ENCODE data around the gene ACTG2. TPM values are rescaled to one million over a fixed set of nuclear protein-coding genes. Genes with fewer than 3 reads are reported as not detected.

The ACTG2 gene
- polyA plus RNA-seq, 2 donors, result 343 to 660 TPM

DNA sequence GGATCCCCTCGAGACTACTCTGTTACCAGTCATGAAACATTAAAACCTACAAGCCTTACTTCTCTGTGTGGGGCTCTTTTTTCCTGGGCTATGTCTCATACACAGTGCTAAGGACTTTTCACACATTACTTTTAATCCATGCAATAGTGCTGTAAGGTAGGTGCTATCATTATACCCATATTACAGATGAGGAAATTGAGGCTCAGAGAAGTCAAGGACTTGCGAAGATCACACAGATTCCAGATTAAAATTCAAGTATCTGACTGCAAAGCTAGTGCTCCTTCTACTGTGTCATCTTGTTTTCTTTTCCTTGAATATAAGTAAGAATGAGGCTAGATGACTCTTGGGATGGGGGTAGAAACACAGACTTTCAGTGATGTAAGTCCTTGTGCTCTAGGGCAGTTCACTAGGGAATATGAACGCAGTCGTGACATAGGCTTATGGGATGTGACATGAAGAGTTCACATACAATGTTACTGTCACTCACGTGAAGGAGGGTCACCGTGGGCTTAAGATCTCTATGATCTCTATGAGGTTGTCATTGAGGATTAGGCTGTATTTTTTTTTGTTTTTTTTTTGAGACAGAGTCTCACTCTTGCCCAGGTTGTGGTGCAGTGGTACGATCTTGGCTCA, 26.9 kb downstream of the ACTG2 start:
- Histone ChIP-seq H3K36me3 (ENCODE audit: control insufficient read depth in 2 of 2, insufficient read depth in 2 of 2, low read length in 1 of 2) (peaks cover 3% of the 10 kb centered on the region in 2 donors), H3K27me3 (ENCODE audit: control insufficient read depth in 1 of 2, insufficient read depth in 2 of 2, low read length in 2 of 2) (no peaks in the 10 kb centered on the region), H3K4me1 (ENCODE audit: control insufficient read depth in 2 of 2, insufficient read depth in 2 of 2, low read length in 1 of 2) (no peaks in the 10 kb centered on the region), H3K9me3 (ENCODE audit: control insufficient read depth in 2 of 2, insufficient read depth in 1 of 2, low read depth in 1 of 2, low read length in 1 of 2) (no peaks in the 10 kb centered on the region), H3K27ac (ENCODE audit: low read depth in 2 of 2, low read length in 1 of 2) (no peak overlapping the region), H3K4me3 (ENCODE audit: low read depth in 1 of 2, low read length in 2 of 2) (no peak overlapping the region)
- WGBS, 2 donors, result 81 to 83% methylated on average over 7 of the region's 7 CpGs

DNA sequence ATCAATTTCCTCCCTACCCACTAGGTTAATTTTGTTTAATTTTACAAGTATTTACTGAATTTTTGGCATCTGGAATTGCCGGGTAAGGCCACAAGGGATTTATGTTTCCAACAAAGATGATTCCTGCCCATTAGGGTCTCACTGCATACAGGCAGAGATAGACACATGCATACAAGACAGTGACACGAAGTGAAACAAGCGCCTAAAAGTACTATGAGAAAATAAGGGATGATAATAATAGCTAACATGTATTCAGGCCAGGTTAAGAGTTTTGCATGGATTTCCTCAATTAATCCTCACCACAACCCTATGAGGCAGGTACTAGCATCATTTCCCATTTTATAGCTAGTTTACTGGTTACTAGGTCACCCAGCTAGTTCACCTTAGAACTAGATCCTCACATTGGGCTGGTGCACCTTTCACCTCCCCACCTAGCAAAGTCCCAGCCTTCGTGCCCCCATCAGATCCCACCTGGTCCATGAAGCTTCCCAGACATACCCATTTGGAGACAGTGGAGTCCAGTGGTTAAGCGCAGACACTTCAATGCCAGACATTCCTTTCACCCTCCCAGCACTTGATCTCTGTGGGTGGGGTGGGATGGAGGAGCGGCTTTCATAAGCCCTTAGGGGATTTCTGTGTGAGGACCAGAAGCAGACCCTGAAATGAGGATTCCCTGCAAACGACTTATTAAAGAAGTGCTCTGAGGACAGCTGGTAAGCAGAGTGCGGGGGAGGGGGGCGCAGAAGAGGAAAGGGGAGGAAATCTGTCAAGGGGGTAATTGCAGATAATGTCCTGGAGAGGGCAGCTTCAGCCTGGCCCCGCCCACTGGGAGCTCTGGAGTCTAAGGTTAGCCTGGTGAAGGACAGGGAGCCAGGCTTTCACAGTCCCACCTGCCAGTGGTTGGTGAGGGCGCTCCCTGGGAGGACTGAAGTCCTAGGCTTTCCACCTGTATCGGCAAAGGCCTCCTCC, 28.1 kb downstream of the ACTG2 start:
- Histone ChIP-seq H3K9me3 (ENCODE audit: control insufficient read depth in 2 of 2, insufficient read depth in 1 of 2, low read depth in 1 of 2, low read length in 1 of 2) (no peaks in the 10 kb centered on the region), H3K4me3 (ENCODE audit: low read depth in 1 of 2, low read length in 2 of 2) (no peak overlapping the region), H3K36me3 (ENCODE audit: control insufficient read depth in 2 of 2, insufficient read depth in 2 of 2, low read length in 1 of 2) (peaks cover 3% of the 10 kb centered on the region in 2 donors), H3K27ac (ENCODE audit: low read depth in 2 of 2, low read length in 1 of 2) (no peak overlapping the region), H3K4me1 (ENCODE audit: control insufficient read depth in 2 of 2, insufficient read depth in 2 of 2, low read length in 1 of 2) (no peaks in the 10 kb centered on the region), H3K27me3 (ENCODE audit: control insufficient read depth in 1 of 2, insufficient read depth in 2 of 2, low read length in 2 of 2) (no peaks in the 10 kb centered on the region)
- 53 to 63% methylated on average over 12 of the region's 12 CpGs for WGBS, 2 donors

- Histone ChIP-seq H3K4me1 (ENCODE audit: control insufficient read depth in 2 of 2, insufficient read depth in 2 of 2, low read length in 1 of 2) (no peaks in the 10 kb centered on the region), H3K27ac (ENCODE audit: low read depth in 2 of 2, low read length in 1 of 2) (no peak overlapping the region)
- 81 to 83% methylated on average over 9 of the region's 9 CpGs for WGBS, 2 donors
Observed at GRCh38 chr2:73921581-73921980, 28.8 kb downstream of the ACTG2 start.

GRCh38 chr2:73922681-73923080, 29.9 kb downstream of the ACTG2 start:
- Histone ChIP-seq H3K27me3 (ENCODE audit: control insufficient read depth in 1 of 2, insufficient read depth in 2 of 2, low read length in 2 of 2) (no peaks in the 10 kb centered on the region), H3K4me3 (ENCODE audit: low read depth in 1 of 2, low read length in 2 of 2) (no peak overlapping the region), H3K27ac (ENCODE audit: low read depth in 2 of 2, low read length in 1 of 2) (no peak overlapping the region), H3K4me1 (ENCODE audit: control insufficient read depth in 2 of 2, insufficient read depth in 2 of 2, low read length in 1 of 2) (no peaks in the 10 kb centered on the region), H3K9me3 (ENCODE audit: control insufficient read depth in 2 of 2, insufficient read depth in 1 of 2, low read depth in 1 of 2, low read length in 1 of 2) (no peaks in the 10 kb centered on the region), H3K36me3 (ENCODE audit: control insufficient read depth in 2 of 2, insufficient read depth in 2 of 2, low read length in 1 of 2) (peaks cover 0 to 3% of the 10 kb centered on the region in 2 donors)
- 50 to 55% methylated on average over 5 of the region's 5 CpGs for WGBS, 2 donors

More at GRCh38 chr2:73921581-73921980, 28.8 kb downstream of the ACTG2 start:
- no peaks in the 10 kb centered on the region for H3K9me3 ChIP-seq (ENCODE audit: control insufficient read depth in 2 of 2, insufficient read depth in 1 of 2, low read depth in 1 of 2, low read length in 1 of 2)
- no peak overlapping the region for H3K4me3 ChIP-seq (ENCODE audit: low read depth in 1 of 2, low read length in 2 of 2)
- H3K27me3 ChIP-seq (ENCODE audit: control insufficient read depth in 1 of 2, insufficient read depth in 2 of 2, low read length in 2 of 2), result no peaks in the 10 kb centered on the region
- peaks cover under 1 to 3% of the 10 kb centered on the region in 2 donors for H3K36me3 ChIP-seq (ENCODE audit: control insufficient read depth in 2 of 2, insufficient read depth in 2 of 2, low read length in 1 of 2)

DNA sequence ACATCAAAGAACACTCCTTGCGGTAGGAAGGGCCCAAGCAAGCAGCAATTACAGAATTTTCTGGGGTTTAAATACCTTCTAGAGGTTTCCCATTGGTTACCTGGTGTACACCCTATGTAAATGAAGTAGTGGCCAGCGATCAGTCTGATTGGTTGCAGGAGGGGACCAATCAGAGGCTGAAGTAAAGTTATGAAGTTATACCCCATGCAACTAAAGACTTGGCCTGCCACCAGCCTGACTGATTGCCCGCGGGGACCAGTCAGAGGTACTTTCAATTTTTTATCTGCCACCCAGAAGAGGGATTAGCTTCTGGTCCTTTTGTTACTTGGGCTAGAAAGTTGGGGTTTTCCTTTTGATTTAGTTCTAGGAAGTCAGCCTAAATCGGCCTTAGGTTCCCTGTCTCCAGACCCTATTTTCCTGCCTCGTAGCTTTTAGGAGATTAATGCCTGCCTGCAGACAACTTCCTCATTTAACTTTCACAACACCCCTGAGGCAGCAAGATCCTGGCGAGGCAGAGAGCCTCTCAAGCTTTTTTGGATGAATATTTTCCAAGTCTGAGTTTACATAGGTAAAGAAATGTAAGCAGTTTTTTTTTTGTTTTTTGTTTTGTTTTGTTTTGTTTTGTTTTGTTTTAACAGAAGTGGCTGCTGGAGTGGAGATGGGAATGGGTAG, 32.4 kb downstream of the ACTG2 start:
- Histone ChIP-seq H3K36me3 (ENCODE audit: control insufficient read depth in 2 of 2, insufficient read depth in 2 of 2, low read length in 1 of 2) (no peaks in the 10 kb centered on the region), H3K9me3 (ENCODE audit: control insufficient read depth in 2 of 2, insufficient read depth in 1 of 2, low read depth in 1 of 2, low read length in 1 of 2) (no peaks in the 10 kb centered on the region), H3K27ac (ENCODE audit: low read depth in 2 of 2, low read length in 1 of 2) (peak overlapping the region; percentile 72 to 73), H3K27me3 (ENCODE audit: control insufficient read depth in 1 of 2, insufficient read depth in 2 of 2, low read length in 2 of 2) (no peaks in the 10 kb centered on the region), H3K4me3 (ENCODE audit: low read depth in 1 of 2, low read length in 2 of 2) (no peak overlapping the region), H3K4me1 (ENCODE audit: control insufficient read depth in 2 of 2, insufficient read depth in 2 of 2, low read length in 1 of 2) (peaks cover 0 to 4% of the 10 kb centered on the region in 2 donors)
- WGBS, 2 donors, result 59 to 69% methylated on average over 7 of the region's 7 CpGs

- Histone ChIP-seq H3K4me1 (ENCODE audit: control insufficient read depth in 2 of 2, insufficient read depth in 2 of 2, low read length in 1 of 2) (peaks cover 0 to 4% of the 10 kb centered on the region in 2 donors), H3K27ac (ENCODE audit: low read depth in 2 of 2, low read length in 1 of 2) (peak overlapping the region; percentile 72 to 73), H3K36me3 (ENCODE audit: control insufficient read depth in 2 of 2, insufficient read depth in 2 of 2, low read length in 1 of 2) (no peaks in the 10 kb centered on the region), H3K27me3 (ENCODE audit: control insufficient read depth in 1 of 2, insufficient read depth in 2 of 2, low read length in 2 of 2) (no peaks in the 10 kb centered on the region), H3K9me3 (ENCODE audit: control insufficient read depth in 2 of 2, insufficient read depth in 1 of 2, low read depth in 1 of 2, low read length in 1 of 2) (no peaks in the 10 kb centered on the region), H3K4me3 (ENCODE audit: low read depth in 1 of 2, low read length in 2 of 2) (no peak overlapping the region)
- 45 to 49% methylated on average over 13 of the region's 13 CpGs for WGBS, 2 donors
Observed at GRCh38 chr2:73925853-73926492, 33.2 kb downstream of the ACTG2 start.

GRCh38 chr2:73926493-73927327, 33.9 kb downstream of the ACTG2 start, which contains the start of gene DGUOK:
Gene DGUOK (plus strand): TSS chr2:73926880. CDS start chr2:73926911, 31 bp downstream.
- H3K4me3 ChIP-seq (ENCODE audit: low read depth in 1 of 2, low read length in 2 of 2), result peak within 1 kb of the TSS; percentile 68 to 69
- H3K4me1 ChIP-seq (ENCODE audit: control insufficient read depth in 2 of 2, insufficient read depth in 2 of 2, low read length in 1 of 2), result peaks cover 0 to 4% of the 10 kb centered on the region in 2 donors
- H3K36me3 ChIP-seq (ENCODE audit: control insufficient read depth in 2 of 2, insufficient read depth in 2 of 2, low read length in 1 of 2), result no peaks in the 10 kb centered on the region
- peak within 1 kb of the TSS; percentile 93 to 97 for H3K27ac ChIP-seq (ENCODE audit: low read depth in 2 of 2, low read length in 1 of 2)
- H3K27me3 ChIP-seq (ENCODE audit: control insufficient read depth in 1 of 2, insufficient read depth in 2 of 2, low read length in 2 of 2), result no peaks in the 10 kb centered on the region
- H3K9me3 ChIP-seq (ENCODE audit: control insufficient read depth in 2 of 2, insufficient read depth in 1 of 2, low read depth in 1 of 2, low read length in 1 of 2), result no peaks in the 10 kb centered on the region
- 0 to 1% methylated on average over 50 of the region's 50 CpGs for WGBS, 2 donors

GRCh38 chr2:73927344-73927743, 34.5 kb downstream of the ACTG2 start:
- 16% methylated on average over 6 of the region's 6 CpGs for WGBS, 2 donors
- Histone ChIP-seq H3K4me3 (ENCODE audit: low read depth in 1 of 2, low read length in 2 of 2) (peak overlapping the region; percentile 68 to 69), H3K27me3 (ENCODE audit: control insufficient read depth in 1 of 2, insufficient read depth in 2 of 2, low read length in 2 of 2) (no peaks in the 10 kb centered on the region), H3K9me3 (ENCODE audit: control insufficient read depth in 2 of 2, insufficient read depth in 1 of 2, low read depth in 1 of 2, low read length in 1 of 2) (no peaks in the 10 kb centered on the region), H3K4me1 (ENCODE audit: control insufficient read depth in 2 of 2, insufficient read depth in 2 of 2, low read length in 1 of 2) (peaks cover 0 to 4% of the 10 kb centered on the region in 2 donors), H3K27ac (ENCODE audit: low read depth in 2 of 2, low read length in 1 of 2) (peak overlapping the region; percentile 93 to 97), H3K36me3 (ENCODE audit: control insufficient read depth in 2 of 2, insufficient read depth in 2 of 2, low read length in 1 of 2) (no peaks in the 10 kb centered on the region)
